ENCODE data around the gene HMCES.

Gene HMCES

DNA sequence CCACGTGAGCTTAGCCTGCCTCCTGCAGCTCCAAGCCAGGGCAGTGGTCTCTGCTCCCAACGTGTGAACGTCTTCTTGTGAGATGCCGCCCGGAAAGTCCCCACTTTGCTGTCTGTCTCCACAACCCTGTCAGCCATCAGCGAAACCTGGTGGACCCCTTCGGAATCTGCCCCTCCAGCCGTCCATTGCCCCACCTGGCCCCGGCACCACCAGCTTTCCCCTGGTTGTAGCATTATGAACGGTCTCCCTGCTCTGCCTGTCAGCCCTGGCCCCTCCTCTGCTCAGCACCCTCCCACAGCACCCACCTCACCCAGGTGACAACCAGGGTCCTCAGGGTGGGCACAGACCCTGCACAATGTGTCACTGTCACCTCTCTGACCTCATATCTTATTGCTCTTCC is 71.1 kb downstream of the HMCES start:
- no peak overlapping the region for H2AFZ ChIP-seq (ENCODE audit: low read depth, low read length)
- no peaks in the 10 kb centered on the region for H3K79me2 ChIP-seq (ENCODE audit: insufficient read depth, low read length)
- no peak for DNase-seq
- H3K9ac ChIP-seq (ENCODE audit: low read depth, low read length), result no peak overlapping the region
- no peak for ATAC-seq (ENCODE audit: insufficient read depth, low read depth)
- no peaks in the 10 kb centered on the region for H3K27me3 ChIP-seq (ENCODE audit: insufficient read depth, low read length, poor library complexity)
- no peak overlapping the region for H3K27ac ChIP-seq (ENCODE audit: low read length)
- peaks cover 9% of the 10 kb centered on the region for H3K4me1 ChIP-seq (ENCODE audit: insufficient read depth, low read length)
- no peaks in the 10 kb centered on the region for H3K36me3 ChIP-seq (ENCODE audit: insufficient read depth, low read length)
- TF ChIP-seq, protein P1, sequence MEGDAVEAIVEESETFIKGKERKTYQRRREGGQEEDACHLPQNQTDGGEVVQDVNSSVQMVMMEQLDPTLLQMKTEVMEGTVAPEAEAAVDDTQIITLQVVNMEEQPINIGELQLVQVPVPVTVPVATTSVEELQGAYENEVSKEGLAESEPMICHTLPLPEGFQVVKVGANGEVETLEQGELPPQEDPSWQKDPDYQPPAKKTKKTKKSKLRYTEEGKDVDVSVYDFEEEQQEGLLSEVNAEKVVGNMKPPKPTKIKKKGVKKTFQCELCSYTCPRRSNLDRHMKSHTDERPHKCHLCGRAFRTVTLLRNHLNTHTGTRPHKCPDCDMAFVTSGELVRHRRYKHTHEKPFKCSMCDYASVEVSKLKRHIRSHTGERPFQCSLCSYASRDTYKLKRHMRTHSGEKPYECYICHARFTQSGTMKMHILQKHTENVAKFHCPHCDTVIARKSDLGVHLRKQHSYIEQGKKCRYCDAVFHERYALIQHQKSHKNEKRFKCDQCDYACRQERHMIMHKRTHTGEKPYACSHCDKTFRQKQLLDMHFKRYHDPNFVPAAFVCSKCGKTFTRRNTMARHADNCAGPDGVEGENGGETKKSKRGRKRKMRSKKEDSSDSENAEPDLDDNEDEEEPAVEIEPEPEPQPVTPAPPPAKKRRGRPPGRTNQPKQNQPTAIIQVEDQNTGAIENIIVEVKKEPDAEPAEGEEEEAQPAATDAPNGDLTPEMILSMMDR (IDR thresholded peaks at IDR 0.05; ENCODE audit: borderline replicate concordance, extremely low read depth, low read length, poor library complexity, severe bottlenecking), result no peak
- TF ChIP-seq EZH2 (IDR thresholded peaks at IDR 0.05; ENCODE audit: borderline replicate concordance, low read depth, low read length, severe bottlenecking), result no peak
- H3K4me3 ChIP-seq (ENCODE audit: low read depth in 1 of 2, low read length in 2 of 2), result no peak overlapping the region
- no peaks in the 10 kb centered on the region for H3K9me3 ChIP-seq (ENCODE audit: insufficient read depth, low read length, severe bottlenecking)
- H3K4me2 ChIP-seq (ENCODE audit: insufficient read depth, low read length), result no peak overlapping the region
- no peaks in the 10 kb centered on the region for H4K20me1 ChIP-seq (ENCODE audit: insufficient read depth, low read length)

DNA sequence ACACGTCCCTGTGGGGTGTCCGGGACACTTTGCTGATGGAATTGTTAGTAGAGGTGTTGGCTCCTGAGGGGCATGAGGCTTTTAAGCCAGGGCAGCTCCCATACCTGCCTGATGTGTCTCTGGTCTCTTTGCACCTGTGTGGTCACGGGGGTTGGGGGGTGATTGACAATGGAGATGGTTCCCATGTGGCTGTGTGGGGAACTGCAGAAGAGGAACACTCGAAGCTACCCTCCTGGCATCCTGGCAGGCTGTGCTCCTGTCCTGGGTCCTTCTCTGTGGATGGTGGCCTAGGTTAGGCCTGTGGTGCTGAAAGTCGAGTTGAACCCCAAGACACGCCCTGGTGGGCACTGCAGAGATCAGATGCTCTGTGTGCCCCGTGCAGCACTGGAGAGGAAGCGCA is 73.4 kb downstream of the HMCES start:
- Histone ChIP-seq H3K4me1 (ENCODE audit: insufficient read depth, low read length) (peaks cover 5% of the 10 kb centered on the region), H4K20me1 (ENCODE audit: insufficient read depth, low read length) (no peaks in the 10 kb centered on the region), H2AFZ (ENCODE audit: low read depth, low read length) (no peak overlapping the region), H3K27me3 (ENCODE audit: insufficient read depth, low read length, poor library complexity) (no peaks in the 10 kb centered on the region), H3K9ac (ENCODE audit: low read depth, low read length) (no peak overlapping the region), H3K9me3 (ENCODE audit: insufficient read depth, low read length, severe bottlenecking) (no peaks in the 10 kb centered on the region), H3K36me3 (ENCODE audit: insufficient read depth, low read length) (no peaks in the 10 kb centered on the region), H3K4me3 (ENCODE audit: low read depth in 1 of 2, low read length in 2 of 2) (no peak overlapping the region), H3K27ac (ENCODE audit: low read length) (no peak overlapping the region), H3K79me2 (ENCODE audit: insufficient read depth, low read length) (no peaks in the 10 kb centered on the region), H3K4me2 (ENCODE audit: insufficient read depth, low read length) (no peak overlapping the region)
- DNase-seq, result no peak
- no peak for TF ChIP-seq EZH2 (IDR thresholded peaks at IDR 0.05; ENCODE audit: borderline replicate concordance, low read depth, low read length, severe bottlenecking)
- TF ChIP-seq, protein P1 (IDR thresholded peaks at IDR 0.05; ENCODE audit: borderline replicate concordance, extremely low read depth, low read length, poor library complexity, severe bottlenecking), result peak; percentile 45
- ATAC-seq (ENCODE audit: insufficient read depth, low read depth), result peak; percentile 58; the same call in 2 of the 3 replicates

DNA sequence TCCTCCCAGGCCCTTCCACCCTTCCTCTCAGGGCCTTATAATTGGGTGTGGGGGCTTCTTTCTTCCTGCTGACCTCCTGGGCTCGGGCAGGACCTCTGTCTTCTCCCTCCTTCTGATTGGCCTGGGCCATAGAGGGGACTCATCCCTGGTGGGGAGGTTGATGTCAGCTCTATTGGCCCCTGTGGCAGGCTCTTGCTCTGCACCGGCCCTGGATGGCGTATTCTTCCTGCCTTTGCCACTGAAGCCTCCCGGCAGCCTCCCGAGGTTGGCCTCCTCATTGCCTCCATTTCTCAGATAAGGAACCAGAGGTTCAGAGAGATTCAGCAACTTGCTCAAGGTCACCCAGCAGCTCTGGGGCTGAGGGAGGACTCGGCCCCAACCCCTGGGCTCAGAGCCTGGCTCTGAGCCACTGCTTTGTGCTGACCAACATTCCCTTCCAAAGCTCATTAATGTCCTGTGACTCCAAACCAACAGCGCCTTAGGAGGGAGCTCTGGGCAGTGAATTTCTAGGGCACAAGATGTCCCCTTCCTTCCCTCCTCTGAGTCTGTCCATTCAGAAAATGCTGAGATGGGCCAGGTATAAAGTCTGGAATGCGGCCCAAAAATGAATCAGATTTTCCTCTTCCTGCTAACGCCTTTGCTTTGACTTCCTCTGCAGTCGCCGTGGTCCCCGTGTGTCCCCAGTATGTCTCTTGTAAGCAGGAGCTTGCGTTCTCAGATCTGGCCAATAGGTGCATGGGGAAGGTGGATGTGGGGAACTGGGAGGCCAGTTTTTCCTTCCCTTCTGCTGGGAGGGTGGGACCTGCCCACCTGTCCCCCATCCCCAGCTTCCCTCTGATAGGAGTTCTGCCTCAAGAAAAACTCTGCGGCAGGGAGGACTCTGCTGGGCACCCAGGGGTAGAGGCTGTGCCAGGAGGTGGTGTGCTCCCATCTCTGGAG is 74.2 kb downstream of the HMCES start:
- Histone ChIP-seq H3K4me2 (ENCODE audit: insufficient read depth, low read length) (no peak overlapping the region), H2AFZ (ENCODE audit: low read depth, low read length) (no peak overlapping the region), H3K4me3 (ENCODE audit: low read depth in 1 of 2, low read length in 2 of 2) (no peak overlapping the region), H3K27me3 (ENCODE audit: insufficient read depth, low read length, poor library complexity) (no peaks in the 10 kb centered on the region), H3K9ac (ENCODE audit: low read depth, low read length) (no peak overlapping the region), H3K27ac (ENCODE audit: low read length) (no peak overlapping the region), H3K4me1 (ENCODE audit: insufficient read depth, low read length) (no peaks in the 10 kb centered on the region), H3K36me3 (ENCODE audit: insufficient read depth, low read length) (no peaks in the 10 kb centered on the region), H4K20me1 (ENCODE audit: insufficient read depth, low read length) (no peaks in the 10 kb centered on the region), H3K79me2 (ENCODE audit: insufficient read depth, low read length) (no peaks in the 10 kb centered on the region), H3K9me3 (ENCODE audit: insufficient read depth, low read length, severe bottlenecking) (no peaks in the 10 kb centered on the region)
- TF ChIP-seq, protein P1 (IDR thresholded peaks at IDR 0.05; ENCODE audit: borderline replicate concordance, extremely low read depth, low read length, poor library complexity, severe bottlenecking), result no peak
- TF ChIP-seq EZH2 (IDR thresholded peaks at IDR 0.05; ENCODE audit: borderline replicate concordance, low read depth, low read length, severe bottlenecking), result no peak
- ATAC-seq (ENCODE audit: insufficient read depth, low read depth), result no peak
- no peak for DNase-seq
